HG03571 (cell line): ENCODE results near the gene AGBL4.

Experiments used
- ATAC-seq: cut with Tn5 transposase; IDR thresholded peaks from one replicate; pipeline ENCODE4 v1.9.1; 2021; ENCODE audit not compliant: unreplicated experiment

The AGBL4 gene

GRCh38 chr1:49723662-49724061 lies 300.1 kb downstream of the AGBL4 start:
- no peak for ATAC-seq

GRCh38 chr1:49694251-49694827 lies 329.4 kb downstream of the AGBL4 start:
- ATAC-seq: no peak

GRCh38 chr1:49686107-49686506 lies 337.6 kb downstream of the AGBL4 start:
- no peak for ATAC-seq

GRCh38 chr1:49677706-49678105 lies 346.0 kb downstream of the AGBL4 start:
- no peak for ATAC-seq

- no peak for ATAC-seq
Observed at GRCh38 chr1:49651136-49651535, 372.6 kb downstream of the AGBL4 start.

GRCh38 chr1:49630156-49630555 lies 393.6 kb downstream of the AGBL4 start:
- no peak for ATAC-seq

- no peak for ATAC-seq
Observed at GRCh38 chr1:49627781-49628180, 396.0 kb downstream of the AGBL4 start.

- no peak for ATAC-seq
Observed at GRCh38 chr1:49626472-49626871, 397.3 kb downstream of the AGBL4 start.

GRCh38 chr1:49622877-49623276 lies 400.9 kb downstream of the AGBL4 start:
- ATAC-seq: no peak

- ATAC-seq: no peak
Observed at GRCh38 chr1:49606082-49606481, 417.7 kb downstream of the AGBL4 start.

GRCh38 chr1:49597436-49597835 lies 426.3 kb downstream of the AGBL4 start:
- no peak for ATAC-seq

- no peak for ATAC-seq
Observed at GRCh38 chr1:49576327-49576901, 447.3 kb downstream of the AGBL4 start.

- ATAC-seq: no peak
Observed at GRCh38 chr1:49556676-49557234, 467.0 kb downstream of the AGBL4 start.

GRCh38 chr1:49552101-49552500 lies 471.7 kb downstream of the AGBL4 start:
- no peak for ATAC-seq

- ATAC-seq: no peak
Observed at GRCh38 chr1:49544615-49545014, 479.1 kb downstream of the AGBL4 start.

GRCh38 chr1:49541096-49541752 lies 482.5 kb downstream of the AGBL4 start:
- no peak for ATAC-seq

- ATAC-seq: no peak
Observed at GRCh38 chr1:49527606-49528305, 496.0 kb downstream of the AGBL4 start.

- ATAC-seq: no peak
Observed at GRCh38 chr1:49526672-49527071, 497.1 kb downstream of the AGBL4 start.

- no peak for ATAC-seq
Observed at GRCh38 chr1:49523764-49524163, 500.0 kb downstream of the AGBL4 start.

GRCh38 chr1:49466961-49467360 lies 556.8 kb downstream of the AGBL4 start:
- no peak for ATAC-seq

- no peak for ATAC-seq
Observed at GRCh38 chr1:49465486-49466185, 558.1 kb downstream of the AGBL4 start.
